HEK293T (cell line): ENCODE measurements around the gene LGALS9.

ENCODE experiments used
- ARNT ChIP-seq: fragments of 450-650 bp; IDR thresholded peaks from 2 replicates; pipeline ENCODE4 v1.6.1; 2017; ENCODE audit warnings: mild to moderate bottlenecking
- BHLHE40 ChIP-seq: fragments of 450-650 bp; IDR thresholded peaks from 2 replicates; pipeline ENCODE4 v1.6.1; 2016; ENCODE audit warnings: mild to moderate bottlenecking, moderate library complexity, borderline replicate concordance
- ELF4 ChIP-seq: fragments of 450-650 bp; IDR thresholded peaks from 2 replicates; pipeline ENCODE4 v1.6.1; 2017; ENCODE audit warnings: antibody characterized with exemption
- FOXA1 ChIP-seq: fragments of 450-650 bp; IDR thresholded peaks from 2 replicates; pipeline ENCODE4 v1.6.1; 2016; ENCODE audit warnings: mild to moderate bottlenecking
- FOXK2 ChIP-seq: fragments of 450-650 bp; IDR thresholded peaks from 2 replicates; pipeline ENCODE4 v1.6.1; 2016; ENCODE audit warnings: mild to moderate bottlenecking
- FOXM1 ChIP-seq: fragments of 450-650 bp; IDR thresholded peaks from 2 replicates; pipeline ENCODE4 v1.6.1; 2017; ENCODE audit warnings: mild to moderate bottlenecking, borderline replicate concordance
- HDGF ChIP-seq: fragments of 450-650 bp; IDR thresholded peaks from 2 replicates; pipeline ENCODE4 v1.6.1; 2017; ENCODE audit warnings: antibody characterized with exemption, borderline replicate concordance
- LEF1 ChIP-seq: fragments of 450-650 bp; IDR thresholded peaks from 2 replicates; pipeline ENCODE4 v1.6.1; 2017; ENCODE audit warnings: mild to moderate bottlenecking, borderline replicate concordance
- NFRKB ChIP-seq: fragments of 450-650 bp; IDR thresholded peaks from 2 replicates; pipeline ENCODE4 v1.6.1; 2016; ENCODE audit warnings: mild to moderate bottlenecking, moderate library complexity
- PKNOX1 ChIP-seq: fragments of 450-650 bp; IDR thresholded peaks from 2 replicates; pipeline ENCODE4 v1.6.1; 2016
- SP1 ChIP-seq: fragments of 450-650 bp; IDR thresholded peaks from 2 replicates; pipeline ENCODE4 v1.6.1; 2017
- SUZ12 ChIP-seq: fragments of 450-650 bp; IDR thresholded peaks from 2 replicates; pipeline ENCODE4 v1.6.1; 2016; ENCODE audit warnings: mild to moderate bottlenecking
- TARDBP ChIP-seq: fragments of 450-650 bp; IDR thresholded peaks from 2 replicates; pipeline ENCODE4 v1.6.1; 2016

GRCh38 chr17:27663936-27664605 lies 33.1 kb downstream of the LGALS9 start:
- TF ChIP-seq BHLHE40 (no peak), ARNT (no peak), PKNOX1 (no peak), SUZ12 (no peak), ELF4 (no peak), FOXM1 (no peak), FOXA1 (no peak), HDGF (no peak), FOXK2 (no peak), SP1 (no peak), NFRKB (no peak), LEF1 (no peak), TARDBP (no peak)
